IMR-90 (cell line): Measurements from ENCODE around the gene RP2. TPM values are rescaled to one million over a fixed set of nuclear protein-coding genes. Genes with fewer than 3 reads are reported as not detected.

Experiments used
- ATAC-seq: fragments of 200-7000 bp; cut with Tn5 transposase; 2 replicates; pipeline ENCODE4 v1.9.1; 2020; ENCODE audit warnings: low read depth, mild to moderate bottlenecking, moderate library complexity
- BruUV-seq: library from RNA; stranded (reverse); fragments of 400-500 nt; replicated peaks from 2 replicates; lab custom pipeline; 2021; lab: Mats Ljungman, UMichigan
- CTCF ChIA-PET: fragments of 300-600 bp; formaldehyde crosslinking; extraction: SDS; loops from one replicate; lab custom pipeline; 2021; ENCODE audit warnings: antibody characterized with exemption; lab: Yijun Ruan, JAX
- POLR2A ChIA-PET: fragments of 300-600 bp; sonication (Branson Sonifier 250); formaldehyde crosslinking; loops from one replicate; lab custom pipeline; 2022; ENCODE audit warnings: antibody characterized with exemption; ENCODE audit not compliant: unreplicated experiment; lab: Charles Lee
- DNase-seq: peaks from one replicate; pipeline ENCODE4 v3.0.0; 2013
- H2AFZ ChIP-seq: replicated peaks from 2 replicates; pipeline ENCODE3; 2013; ENCODE audit warnings: low read length, mild to moderate bottlenecking; ENCODE audit not compliant: poor library complexity
- H2AK5ac ChIP-seq: 2 replicates; pipeline ENCODE4 v1.6.1; 2013; ENCODE audit warnings: low read depth, low read length, inconsistent platforms
- H2AK9ac ChIP-seq: replicated peaks from 2 replicates; pipeline ENCODE3; 2013; ENCODE audit warnings: mild to moderate bottlenecking, low read depth, low read length, moderate library complexity; ENCODE audit not compliant: poor library complexity
- H2BK120ac ChIP-seq: 2 replicates; pipeline ENCODE4 v1.6.1; 2013; ENCODE audit warnings: low read depth, low read length, inconsistent platforms
- H2BK15ac ChIP-seq: 3 replicates; pipeline ENCODE4 v1.6.1; 2013; ENCODE audit warnings: low read depth, low read length, inconsistent platforms
- H2BK20ac ChIP-seq: 2 replicates; pipeline ENCODE4 v1.6.1; 2013; ENCODE audit warnings: low read depth, mild to moderate bottlenecking, inconsistent platforms, low read length, moderate library complexity
- H2BK5ac ChIP-seq: 2 replicates; pipeline ENCODE4 v1.6.1; 2013; ENCODE audit warnings: mild to moderate bottlenecking, low read depth, low read length, inconsistent platforms; ENCODE audit not compliant: poor library complexity, severe bottlenecking
- H3K14ac ChIP-seq: replicated peaks from 2 replicates; pipeline ENCODE4 v1.6.1; 2013; ENCODE audit warnings: low read depth, low read length, inconsistent platforms
- H3K18ac ChIP-seq: 2 replicates; pipeline ENCODE4 v1.6.1; 2013; ENCODE audit warnings: low read depth, low read length, control low read depth
- H3K23ac ChIP-seq: 2 replicates; pipeline ENCODE4 v1.6.1; 2013; ENCODE audit warnings: low read depth, low read length, inconsistent platforms
- H3K27ac ChIP-seq: 2 replicates; pipeline ENCODE4 v1.5.1; 2013; ENCODE audit warnings: mild to moderate bottlenecking, control low read depth, low read length; ENCODE audit not compliant: insufficient read depth
- H3K27me3 ChIP-seq: 2 replicates; pipeline ENCODE4 v1.6.1; 2013; ENCODE audit warnings: low read length; ENCODE audit not compliant: control insufficient read depth, insufficient read depth
- H3K36me3 ChIP-seq: 2 replicates; pipeline ENCODE4 v1.6.1; 2013; ENCODE audit warnings: low read length, mixed read lengths; ENCODE audit not compliant: control insufficient read depth, insufficient read depth
- H3K4ac ChIP-seq: 2 replicates; pipeline ENCODE4 v1.6.1; 2013; ENCODE audit warnings: low read depth, low read length, inconsistent platforms
- H3K4me1 ChIP-seq: 2 replicates; pipeline ENCODE4 v1.6.1; 2013; ENCODE audit warnings: low read length, mixed read lengths; ENCODE audit not compliant: control insufficient read depth, insufficient read depth
- H3K4me2 ChIP-seq: 2 replicates; pipeline ENCODE4 v1.6.1; 2013; ENCODE audit warnings: low read depth, mild to moderate bottlenecking, control low read depth, low read length, moderate library complexity
- H3K4me3 ChIP-seq: 2 replicates; pipeline ENCODE4 v1.5.1; 2013; ENCODE audit warnings: low read depth, mild to moderate bottlenecking, control low read depth, low read length, moderate library complexity; ENCODE audit not compliant: insufficient read depth
- H3K56ac ChIP-seq: 2 replicates; pipeline ENCODE4 v1.6.1; 2013; ENCODE audit warnings: low read length, inconsistent platforms; ENCODE audit not compliant: insufficient read depth; ENCODE audit errors: extremely low read depth
- H3K79me1 ChIP-seq, 2 experiments: 2 replicates each; pipeline ENCODE4 v1.6.1; 2013; ENCODE audit warnings: low read length in 2 of 2, inconsistent platforms in 1 of 2, low read depth in 1 of 2
- H3K9ac ChIP-seq: 2 replicates; pipeline ENCODE4 v1.6.1; 2013; ENCODE audit warnings: low read depth, low read length, control low read depth
- H3K9me1 ChIP-seq: 2 replicates; pipeline ENCODE4 v1.6.1; 2013; ENCODE audit warnings: low read length, inconsistent platforms; ENCODE audit not compliant: insufficient read depth
- H3K9me3 ChIP-seq: 2 replicates; pipeline ENCODE4 v1.6.1; 2013; ENCODE audit warnings: low read length; ENCODE audit not compliant: control insufficient read depth, insufficient read depth
- H4K20me1 ChIP-seq: 2 replicates; pipeline ENCODE4 v1.6.1; 2013; ENCODE audit warnings: low read length, inconsistent platforms; ENCODE audit not compliant: insufficient read depth
- H4K5ac ChIP-seq: 2 replicates; pipeline ENCODE4 v1.6.1; 2013; ENCODE audit warnings: mild to moderate bottlenecking, low read depth, low read length, control low read depth
- H4K8ac ChIP-seq, 2 experiments: 2 replicates each; pipeline ENCODE4 v1.6.1; 2013; ENCODE audit warnings: low read depth in 2 of 2, low read length in 2 of 2, control low read depth in 1 of 2, inconsistent platforms in 1 of 2
- H4K91ac ChIP-seq: 2 replicates; pipeline ENCODE4 v1.6.1; 2013; ENCODE audit warnings: low read depth, low read length, inconsistent platforms; ENCODE audit not compliant: insufficient read depth
- BHLHE40 ChIP-seq: fragments of 150-350 bp; IDR thresholded peaks from 2 replicates; pipeline ENCODE4 v1.6.1; 2016; ENCODE audit warnings: mild to moderate bottlenecking, low read depth, low read length
- CEBPB ChIP-seq: IDR thresholded peaks from 2 replicates; pipeline ENCODE4 v1.6.1; 2012; ENCODE audit warnings: low read depth, low read length, improper control_type of control experiment
- CHD1 ChIP-seq: IDR thresholded peaks from 2 replicates; pipeline ENCODE4 v1.6.1; 2012; ENCODE audit warnings: low read depth, low read length, improper control_type of control experiment
- FOS ChIP-seq: fragments of 150-350 bp; IDR thresholded peaks from 2 replicates; pipeline ENCODE4 v1.6.1; 2016; ENCODE audit warnings: low read depth, low read length
- MXI1 ChIP-seq: IDR thresholded peaks from 2 replicates; pipeline ENCODE4 v1.6.1; 2012; ENCODE audit warnings: low read depth, mild to moderate bottlenecking, low read length, moderate library complexity, borderline replicate concordance
- POLR2A ChIP-seq: IDR thresholded peaks from 2 replicates; pipeline ENCODE4 v1.6.1; 2012; ENCODE audit warnings: mild to moderate bottlenecking, low read depth, low read length
- RAD21 ChIP-seq: IDR thresholded peaks from 2 replicates; pipeline ENCODE4 v1.6.1; 2012; ENCODE audit warnings: low read length, improper control_type of control experiment
- RFX5 ChIP-seq: IDR thresholded peaks from 2 replicates; pipeline ENCODE4 v1.8.0; 2012; ENCODE audit warnings: low read depth, mild to moderate bottlenecking, low read length, moderate library complexity
- SMC3 ChIP-seq: fragments of 150-350 bp; IDR thresholded peaks from 2 replicates; pipeline ENCODE4 v1.6.1; 2016; ENCODE audit warnings: low read depth, mild to moderate bottlenecking, antibody characterized with exemption, low read length, moderate library complexity
- whole genome bisulfite sequencing, 2 experiments: methylation state at CpG; one replicate each; pipeline versions ENCODE4 v1.1.5 to v1.1.7; 2013; ENCODE audit warnings: missing lambda C conversion rate in 2 of 2; ENCODE audit not compliant: insufficient read length in 1 of 2; ENCODE audit errors: extremely low coverage in 2 of 2; 5-methylcytosine and 5-hydroxymethylcytosine counted together
- dilution Hi-C: fragments of 300-500 bp; cut with HindIII; formaldehyde crosslinking; loops from one replicate; pipeline ENCODE4 v1.14.3; 2018; ENCODE audit warnings: low sequenced_read_pairs; ENCODE audit not compliant: unreplicated experiment
- in situ Hi-C: fragments of 300-500 bp; cut with MboI; formaldehyde crosslinking; loops from 3 replicates; pipeline ENCODE4 v1.14.3; 2019; ENCODE audit warnings: low sequenced_read_pairs, inconsistent platforms, mixed read lengths
- intact Hi-C: fragments of 100-400 bp; cut with micrococcal nuclease; formaldehyde crosslinking; loops from 2 replicates; pipeline ENCODE4 v1.10.0; 2022
- polyA plus RNA-seq, 3 experiments: library from polyadenylated mRNA; depleted of rRNA; stranded (reverse); fragments of >200 nt; gene quantifications; 2 replicates each; pipeline ENCODE4 v1.2.3, GENCODE V29; 2012; ENCODE audit warnings: low replicate concordance in 1 of 3
- total RNA-seq: library from RNA; depleted of rRNA; stranded (reverse); fragments of >200 nt; gene quantifications from 2 replicates; pipeline ENCODE4 v1.2.3, GENCODE V29; 2012
- TF ChIP-seq, protein P1 (sequence below): fragments of 150-350 bp; IDR thresholded peaks from 2 replicates; pipeline ENCODE4 v1.6.1; 2016; ENCODE audit warnings: low read depth, mild to moderate bottlenecking, low read length, moderate library complexity, borderline replicate concordance
- TF ChIP-seq, protein P2 (sequence below): fragments of 150-350 bp; IDR thresholded peaks from 2 replicates; pipeline ENCODE4 v1.6.1; 2017; ENCODE audit warnings: mild to moderate bottlenecking, antibody characterized with exemption, low read length, low read depth

Gene RP2
- total and polyA plus RNA-seq, 2 of the 4 experiments (the other 2 are of a cell fraction), result 6.8 to 17.0 TPM

DNA sequence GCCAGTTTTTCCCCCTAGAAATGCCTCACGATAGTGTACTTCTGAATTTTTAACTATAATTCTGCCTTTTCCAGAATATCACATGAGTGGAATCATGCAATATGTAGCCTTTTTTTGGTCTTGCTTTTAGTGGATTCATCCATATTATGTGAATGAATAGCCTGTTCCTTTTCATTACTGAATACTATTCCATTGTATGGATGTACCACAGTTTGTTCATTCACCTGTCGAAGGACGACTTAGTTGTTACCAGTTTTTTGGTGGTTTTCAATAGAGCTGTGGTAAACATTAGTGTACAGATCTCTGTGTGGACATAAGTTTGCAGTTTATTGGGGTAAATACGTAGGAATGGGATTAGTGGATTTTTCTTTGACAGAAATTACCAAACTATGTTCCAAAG, 83.4 kb downstream of the RP2 start:
- Histone ChIP-seq H2AK9ac (no peak overlapping the region), H2AFZ (no peak overlapping the region), H2AK5ac (no peak overlapping the region), H3K4me3 (no peak overlapping the region), H3K9ac (no peak overlapping the region), H2BK15ac (no peak overlapping the region), H4K5ac (no peak overlapping the region), H3K9me1 (no peaks in the 10 kb centered on the region), H3K23ac (no peak overlapping the region), H3K4me1 (no peaks in the 10 kb centered on the region), H3K27ac (no peak overlapping the region), H3K36me3 (no peaks in the 10 kb centered on the region), H4K8ac (no peak overlapping the region), H2BK5ac (no peak overlapping the region), H4K91ac (no peak overlapping the region), H2BK120ac (no peak overlapping the region), H3K4ac (no peak overlapping the region), H2BK20ac (no peak overlapping the region), H3K14ac (no peak overlapping the region), H4K20me1 (peaks cover 5% of the 10 kb centered on the region), H3K56ac (no peak overlapping the region), H3K79me1 (0 out of 4 replicates have a peak, but pooled peaks cover 6 to 8% of the 10 kb centered on the region in 2 experiments), H3K18ac (no peak overlapping the region), H3K27me3 (peaks cover 3% of the 10 kb centered on the region; the same call in 1 of the 2 replicates), H3K9me3 (peaks cover 3% of the 10 kb centered on the region), H3K4me2 (no peak overlapping the region)
- no TSS peak for BruUV-seq
- ATAC-seq (no peak), DNase-seq (no peak)
- dilution Hi-C loops, result no loop called here
- ChIA-PET CTCF (no interaction called here), POLR2A (no interaction called here)
- TF ChIP-seq BHLHE40, result no peak
- TF ChIP-seq, protein P1, sequence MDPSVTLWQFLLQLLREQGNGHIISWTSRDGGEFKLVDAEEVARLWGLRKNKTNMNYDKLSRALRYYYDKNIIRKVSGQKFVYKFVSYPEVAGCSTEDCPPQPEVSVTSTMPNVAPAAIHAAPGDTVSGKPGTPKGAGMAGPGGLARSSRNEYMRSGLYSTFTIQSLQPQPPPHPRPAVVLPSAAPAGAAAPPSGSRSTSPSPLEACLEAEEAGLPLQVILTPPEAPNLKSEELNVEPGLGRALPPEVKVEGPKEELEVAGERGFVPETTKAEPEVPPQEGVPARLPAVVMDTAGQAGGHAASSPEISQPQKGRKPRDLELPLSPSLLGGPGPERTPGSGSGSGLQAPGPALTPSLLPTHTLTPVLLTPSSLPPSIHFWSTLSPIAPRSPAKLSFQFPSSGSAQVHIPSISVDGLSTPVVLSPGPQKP, result no peak
- TF ChIP-seq, protein P2, sequence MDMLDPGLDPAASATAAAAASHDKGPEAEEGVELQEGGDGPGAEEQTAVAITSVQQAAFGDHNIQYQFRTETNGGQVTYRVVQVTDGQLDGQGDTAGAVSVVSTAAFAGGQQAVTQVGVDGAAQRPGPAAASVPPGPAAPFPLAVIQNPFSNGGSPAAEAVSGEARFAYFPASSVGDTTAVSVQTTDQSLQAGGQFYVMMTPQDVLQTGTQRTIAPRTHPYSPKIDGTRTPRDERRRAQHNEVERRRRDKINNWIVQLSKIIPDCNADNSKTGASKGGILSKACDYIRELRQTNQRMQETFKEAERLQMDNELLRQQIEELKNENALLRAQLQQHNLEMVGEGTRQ, result no peak
- no peak for TF ChIP-seq RFX5
- TF ChIP-seq SMC3, result no peak
- no peak for TF ChIP-seq RAD21
- TF ChIP-seq CHD1, result no peak
- TF ChIP-seq MXI1, result no peak
- TF ChIP-seq CEBPB, result no peak
- no peak for TF ChIP-seq POLR2A
- TF ChIP-seq FOS, result no peak
- intact Hi-C loops, result no loop called here
- WGBS, 2 experiments, result no CpG with 5 or more reads among the region's 4 CpGs
- in situ Hi-C loops, result no loop called here
